Measurements from ENCODE around the gene MMP17.

The MMP17 gene

DNA sequence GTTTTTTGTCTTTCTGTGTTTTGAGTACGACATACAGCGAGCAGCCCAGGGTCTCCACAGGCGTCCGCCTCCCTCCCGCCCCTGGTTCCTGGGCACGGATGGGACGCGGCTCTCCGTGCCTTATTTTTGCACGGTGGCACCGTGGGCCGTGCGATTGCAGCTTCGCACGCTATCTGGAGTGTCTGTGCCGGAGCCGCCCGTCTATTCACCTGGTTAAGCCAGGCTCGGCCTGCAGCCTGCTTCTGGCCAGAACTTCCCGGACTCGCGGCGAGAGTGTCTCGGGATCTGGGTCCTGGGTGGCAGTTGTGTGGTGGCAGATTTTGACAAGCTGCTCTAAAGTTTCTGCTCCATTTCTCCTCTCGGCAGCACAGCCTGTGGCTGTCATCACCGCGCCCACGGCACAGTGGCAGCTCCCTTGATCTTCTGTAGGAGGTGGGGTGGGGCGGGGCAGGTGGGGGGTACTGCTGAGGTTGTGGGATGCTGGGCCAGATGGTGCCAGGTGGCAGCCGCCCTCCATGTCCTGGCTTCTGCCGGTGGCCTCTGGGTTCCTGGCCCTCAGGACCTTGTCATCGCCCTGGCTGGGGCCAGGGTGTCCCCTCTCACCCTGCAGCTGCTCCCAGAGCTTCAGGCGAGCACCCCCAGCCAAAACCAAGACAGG is 2.9 kb downstream of the MMP17 start:
- DNase-seq = no peak

DNA sequence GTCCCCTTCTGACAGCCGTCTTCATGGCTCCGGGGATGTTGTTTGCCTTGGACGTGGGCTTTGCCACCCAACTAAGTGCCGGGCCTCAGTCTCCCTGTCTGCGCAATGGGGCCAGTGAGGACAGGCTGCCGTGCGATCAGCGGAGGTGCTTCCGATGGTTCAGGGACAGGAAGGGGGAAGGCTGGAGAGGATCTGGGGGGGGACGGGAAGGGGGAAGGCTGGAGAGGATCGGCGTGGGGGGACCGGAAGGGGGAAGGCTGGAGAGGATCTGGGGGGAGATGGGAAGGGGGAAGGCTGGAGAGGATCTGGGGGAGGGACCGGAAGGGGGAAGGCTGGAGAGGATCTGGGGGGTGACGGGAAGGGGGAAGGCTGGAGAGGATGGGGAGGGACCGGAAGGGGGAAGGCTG is 3.4 kb downstream of the MMP17 start:
- no peak for DNase-seq

DNA sequence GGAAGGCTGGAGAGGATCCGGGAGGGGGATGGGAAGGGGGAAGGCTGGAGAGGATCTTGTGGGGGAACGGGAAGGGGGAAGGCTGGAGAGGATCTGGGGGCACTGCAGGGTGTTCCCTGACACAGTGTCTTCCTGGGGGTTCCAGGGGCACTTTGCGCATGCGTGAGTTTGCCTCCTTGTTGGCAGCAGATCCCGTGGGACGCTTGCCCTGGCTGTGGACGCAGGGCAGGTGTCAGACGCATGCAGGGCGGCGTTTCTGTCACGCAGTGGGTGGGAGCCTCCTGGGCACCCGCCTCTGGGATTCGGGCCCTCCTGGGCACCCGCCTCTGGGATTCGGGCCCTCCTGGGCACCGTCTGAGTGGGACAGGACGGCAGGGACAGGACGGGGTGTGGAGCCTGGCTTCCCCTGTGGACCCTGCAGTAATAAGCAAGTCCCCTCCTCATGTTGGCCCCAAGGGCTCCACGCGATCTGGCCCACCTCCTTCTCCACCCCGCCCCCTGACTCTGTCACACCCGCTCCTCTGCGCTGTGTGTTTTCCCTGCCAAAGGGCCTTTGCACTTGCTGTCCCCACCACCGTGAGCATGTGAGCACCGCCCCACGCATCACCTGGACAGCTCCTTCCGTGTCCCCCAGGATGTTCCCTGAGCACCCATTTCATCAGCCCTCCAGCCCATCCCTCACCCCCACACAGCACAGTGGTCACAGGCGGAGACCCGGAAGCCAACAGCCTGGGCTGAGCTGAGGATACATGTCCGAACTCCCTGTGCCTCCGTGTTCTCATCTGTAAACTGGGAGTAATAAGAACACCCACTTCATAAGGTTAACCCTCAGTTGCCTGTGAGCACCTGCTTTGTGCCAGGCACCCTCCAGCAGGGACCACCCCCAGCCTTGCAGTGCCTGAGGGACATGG is 4.4 kb downstream of the MMP17 start:
- DNase-seq = no peak

DNA sequence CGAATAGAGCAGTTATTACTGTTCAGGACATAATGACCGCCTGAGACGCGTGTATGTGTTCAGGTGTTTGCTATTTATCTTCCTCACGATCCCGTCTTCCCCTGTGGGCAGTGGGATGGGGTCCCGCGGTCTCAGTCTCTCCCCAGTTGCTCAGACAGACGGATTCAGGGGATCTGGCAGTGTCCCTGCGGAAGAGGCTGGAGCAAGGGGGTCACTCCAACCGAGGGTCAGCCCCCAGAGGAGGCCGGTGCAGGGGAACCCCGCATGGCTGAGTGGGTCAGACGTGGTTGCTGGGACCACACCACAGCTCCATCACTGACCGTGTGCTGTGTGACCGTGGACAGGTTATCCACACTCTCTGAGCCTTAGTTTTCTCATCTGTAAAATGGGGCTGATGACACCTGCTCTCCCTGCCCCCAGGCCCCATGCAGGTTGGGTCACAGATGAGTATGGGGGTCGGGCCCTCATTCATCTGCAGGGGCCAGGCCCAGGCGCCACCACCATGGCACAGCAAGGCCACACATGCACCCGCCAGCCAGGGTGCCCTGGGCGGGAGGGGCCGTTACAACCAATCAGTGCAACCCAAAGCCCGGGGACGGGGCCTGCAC is 5.2 kb downstream of the MMP17 start:
- DNase-seq = no peak

DNA sequence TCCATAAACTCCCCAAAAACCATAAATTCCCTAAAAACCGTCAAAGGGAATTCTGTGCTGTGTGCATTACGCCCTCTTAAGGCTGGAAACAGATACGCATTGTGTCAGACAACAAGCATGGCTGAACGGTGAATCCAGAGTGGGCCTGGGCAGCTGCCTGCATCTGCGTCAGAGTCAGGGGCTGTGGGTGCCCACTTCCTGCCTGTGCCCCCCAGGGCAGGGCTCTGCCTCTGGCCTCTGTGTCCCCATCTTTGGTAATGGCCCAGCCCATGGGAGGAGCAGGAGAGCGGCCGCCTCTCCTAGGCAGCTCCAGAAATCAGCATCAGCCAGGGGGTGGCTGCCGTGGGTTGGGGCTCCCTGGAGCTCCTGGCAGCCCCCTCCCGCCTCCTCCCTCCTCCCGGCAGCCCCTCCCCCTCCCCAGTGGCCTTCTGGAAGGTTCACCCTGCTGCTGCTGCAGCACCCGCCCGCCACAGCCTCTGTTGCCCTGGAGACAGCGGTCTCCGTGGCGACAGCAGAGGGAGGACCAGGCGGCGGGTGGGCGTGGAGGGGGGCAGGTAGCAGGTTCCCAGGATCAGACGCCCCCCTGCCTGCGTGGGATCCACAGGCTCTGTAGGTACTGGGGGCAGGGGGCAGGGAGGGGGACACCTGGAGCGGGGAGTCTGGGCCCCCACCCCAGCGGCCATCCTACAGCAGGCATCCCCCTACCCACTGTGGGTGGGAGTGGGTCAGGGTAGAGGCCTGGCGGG is 5.9 kb downstream of the MMP17 start:
- no peak for DNase-seq

DNA sequence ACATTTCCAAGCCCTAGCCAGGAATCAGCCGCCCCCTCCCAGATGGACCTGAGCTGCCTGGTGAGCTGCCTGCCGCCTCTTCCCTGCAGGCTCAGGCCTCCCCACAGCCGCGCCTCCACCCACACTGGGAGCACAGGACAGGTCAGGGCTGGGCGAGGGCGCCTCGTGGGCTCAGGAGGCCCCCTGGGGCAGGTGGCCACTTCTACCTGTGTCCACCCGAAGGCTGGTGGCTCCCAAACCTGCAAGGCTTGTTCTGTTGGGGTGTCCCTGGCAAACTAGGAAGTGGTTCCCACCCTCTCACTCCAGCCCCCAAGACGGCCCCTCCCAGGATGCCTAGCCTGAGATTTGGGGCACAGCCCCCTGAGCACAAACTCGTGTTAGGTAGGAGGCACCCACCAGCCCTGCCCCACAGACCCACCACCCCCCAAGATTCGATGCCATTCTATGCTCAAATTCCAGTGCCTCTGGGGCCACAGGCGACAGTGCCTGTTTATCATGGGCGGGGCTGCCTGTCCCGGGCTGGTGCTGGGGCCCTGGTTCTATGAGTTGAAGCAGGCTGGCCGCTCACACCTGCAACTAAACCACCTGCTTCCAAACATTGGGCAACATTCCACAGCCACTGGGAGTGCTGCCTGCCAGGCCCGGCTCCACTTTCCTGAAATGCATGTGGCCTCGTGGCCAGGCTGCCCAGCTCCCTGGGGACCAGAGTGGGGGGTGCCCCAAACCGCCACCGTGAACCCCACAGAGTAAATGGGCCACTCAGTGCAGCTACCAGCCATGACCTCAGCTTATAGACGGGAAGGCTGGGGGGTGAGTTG is 6.8 kb downstream of the MMP17 start:
- no peak for DNase-seq

DNA sequence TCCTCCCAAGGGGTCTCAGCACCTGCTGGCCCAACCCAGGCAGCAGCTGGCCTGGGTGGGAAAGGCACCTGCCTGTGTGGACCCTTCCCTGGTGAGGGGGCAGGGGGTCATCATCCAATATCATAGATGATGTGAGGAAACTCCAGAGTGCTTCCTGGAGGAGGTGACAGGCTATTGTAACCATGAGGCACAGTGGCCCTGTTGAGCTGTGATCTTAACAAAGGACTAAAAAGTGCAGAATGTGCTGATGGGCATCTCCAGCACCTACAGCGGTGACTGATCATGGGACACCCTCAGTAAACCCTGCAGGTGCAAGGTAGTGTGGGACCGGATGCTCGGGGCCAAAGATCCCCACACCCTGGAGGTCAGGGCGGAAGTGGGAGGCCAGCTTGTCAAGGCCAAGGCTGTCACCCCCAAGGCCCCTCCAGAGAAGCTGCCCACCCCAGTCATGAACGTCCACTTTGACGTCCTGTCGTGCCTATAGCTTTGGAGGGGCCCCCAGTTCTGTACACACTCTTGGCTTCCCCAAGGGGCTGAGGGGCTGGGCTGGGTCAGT is 7.5 kb downstream of the MMP17 start:
- no peak for DNase-seq

DNA sequence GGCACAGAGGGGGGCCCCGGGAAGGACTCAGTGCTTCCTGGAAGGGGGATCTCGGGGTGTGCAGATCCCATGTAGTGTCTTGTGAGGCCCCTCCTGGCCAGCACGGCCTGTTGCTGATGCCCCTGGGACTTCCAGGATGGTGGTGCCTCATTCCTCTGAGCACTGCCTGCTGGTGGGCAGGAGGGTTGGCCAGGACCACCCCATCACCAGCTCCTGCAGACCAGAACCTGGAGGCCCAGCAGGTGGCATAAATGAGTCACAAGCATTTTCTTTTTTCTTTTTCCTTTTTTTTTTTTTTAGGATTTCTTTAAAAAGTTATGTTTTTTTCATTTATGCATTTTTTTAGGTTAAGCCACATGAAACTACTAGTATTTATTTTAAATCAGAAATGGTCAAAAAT is 8.0 kb downstream of the MMP17 start:
- DNase-seq = no peak

DNA sequence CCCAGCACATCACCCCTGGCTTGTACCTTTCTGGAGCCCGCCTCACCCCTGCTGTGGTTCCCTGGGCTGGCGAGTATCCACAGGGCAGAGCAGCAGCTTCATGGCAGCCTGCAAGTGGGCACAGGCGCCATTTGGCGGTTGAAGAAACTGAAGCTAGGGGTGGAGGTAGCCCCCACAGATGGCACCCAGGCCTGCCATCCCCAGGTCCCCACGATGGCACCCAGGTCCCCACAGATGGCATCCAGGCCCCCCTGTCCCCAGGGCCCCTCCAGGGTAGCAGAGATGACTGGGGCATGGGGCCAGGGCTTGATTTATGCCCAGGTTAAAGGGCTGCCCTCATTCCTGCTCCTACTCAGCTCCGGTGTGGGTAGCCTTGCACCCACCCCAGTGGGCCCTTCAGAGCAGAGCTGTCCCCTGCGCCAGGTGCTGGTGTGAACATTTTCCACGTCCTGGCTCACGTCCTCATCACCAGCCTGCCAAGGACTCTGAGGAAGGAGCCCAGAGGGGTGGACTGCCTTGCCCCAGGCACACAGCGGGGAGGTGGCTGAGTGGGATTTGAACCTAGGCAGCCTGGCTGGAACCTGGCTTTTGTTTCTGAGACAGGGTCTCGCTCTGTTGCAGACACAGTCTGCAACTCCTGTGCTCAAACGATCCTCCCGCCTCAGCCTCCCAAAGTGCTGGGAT is 8.7 kb downstream of the MMP17 start:
- no peak for DNase-seq

DNA sequence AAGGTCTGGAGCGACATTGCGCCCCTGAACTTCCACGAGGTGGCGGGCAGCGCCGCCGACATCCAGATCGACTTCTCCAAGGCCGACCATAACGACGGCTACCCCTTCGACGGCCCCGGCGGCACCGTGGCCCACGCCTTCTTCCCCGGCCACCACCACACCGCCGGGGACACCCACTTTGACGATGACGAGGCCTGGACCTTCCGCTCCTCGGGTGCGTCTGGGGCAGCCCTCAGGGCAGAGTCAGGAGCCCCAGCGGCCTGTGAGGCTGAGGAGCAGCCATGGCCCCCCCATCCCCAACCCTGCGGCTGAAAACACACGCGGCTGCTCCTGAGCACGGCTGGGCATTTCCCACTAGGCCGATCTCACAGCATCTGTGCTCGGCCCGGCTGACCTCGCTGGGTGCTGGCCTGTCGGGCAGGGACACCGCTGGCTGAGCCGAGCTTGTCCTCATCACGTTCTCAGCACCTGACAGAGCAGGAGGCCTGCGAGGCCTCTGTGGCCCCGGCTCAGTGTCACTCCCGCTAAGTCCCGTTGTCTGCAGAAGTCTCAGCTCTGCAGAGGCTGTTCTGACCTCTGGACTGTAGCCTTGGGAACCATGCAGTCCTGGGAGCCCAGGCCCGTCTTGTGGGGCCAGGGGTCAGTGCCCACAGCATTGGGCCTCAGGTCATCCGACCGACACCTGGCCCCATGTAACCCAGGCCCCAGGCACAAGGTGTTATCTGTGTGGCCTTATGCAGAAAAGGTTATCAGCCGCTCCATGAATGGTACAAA is 12.6 kb downstream of the MMP17 start:
- DNase-seq = no peak

DNA sequence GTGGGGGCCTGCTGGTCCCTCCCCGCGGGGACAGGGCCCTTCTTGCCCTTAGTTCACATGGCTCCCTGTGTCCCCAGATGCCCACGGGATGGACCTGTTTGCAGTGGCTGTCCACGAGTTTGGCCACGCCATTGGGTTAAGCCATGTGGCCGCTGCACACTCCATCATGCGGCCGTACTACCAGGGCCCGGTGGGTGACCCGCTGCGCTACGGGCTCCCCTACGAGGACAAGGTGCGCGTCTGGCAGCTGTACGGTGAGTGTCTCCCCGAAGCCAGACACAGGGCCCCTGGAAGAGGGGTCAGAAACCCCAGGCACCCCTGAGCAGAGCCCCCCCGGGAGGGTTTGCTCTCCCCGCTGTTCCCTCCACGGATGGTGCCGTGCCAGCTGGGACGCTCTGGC is 13.4 kb downstream of the MMP17 start:
- no peak for DNase-seq

DNA sequence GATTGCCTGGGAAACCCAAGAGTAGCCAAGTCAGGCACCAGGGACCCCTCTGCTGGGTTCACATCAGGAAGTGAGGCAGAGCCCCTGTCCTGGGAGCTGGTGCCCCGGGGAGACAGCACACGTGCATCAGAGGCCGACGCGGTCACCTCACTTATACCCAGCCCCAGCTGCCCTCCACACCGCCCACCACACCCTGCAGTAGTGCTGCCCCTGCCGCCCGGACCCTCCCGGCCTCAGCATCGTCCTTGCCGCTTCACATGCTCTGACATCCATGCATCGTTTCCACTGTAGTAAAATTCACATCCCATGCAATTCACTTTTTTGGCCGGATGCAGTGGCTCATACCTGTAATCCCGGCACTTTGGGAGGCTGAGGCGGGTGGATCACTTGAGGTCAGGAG is 14.0 kb downstream of the MMP17 start:
- no peak for DNase-seq

DNA sequence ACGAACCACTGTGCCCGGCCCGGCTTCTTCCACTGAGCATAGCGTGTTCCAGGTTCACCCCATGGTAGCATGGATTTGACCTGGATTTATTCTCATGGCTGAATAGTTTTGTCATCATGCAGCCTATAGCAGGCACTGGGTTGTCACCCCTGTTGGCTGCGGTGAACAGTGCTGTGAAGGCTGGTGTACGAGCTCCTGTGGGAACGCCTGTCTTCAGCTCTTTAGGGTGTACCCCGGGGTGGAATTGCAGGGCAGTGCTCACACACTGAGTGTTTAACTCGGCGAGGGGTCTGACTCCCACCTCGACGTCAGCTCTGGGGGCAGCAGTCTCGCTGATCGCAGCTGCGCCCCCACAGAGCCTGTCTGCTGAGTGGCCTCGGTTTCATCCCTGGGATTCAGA is 15.3 kb downstream of the MMP17 start:
- DNase-seq = no peak

DNA sequence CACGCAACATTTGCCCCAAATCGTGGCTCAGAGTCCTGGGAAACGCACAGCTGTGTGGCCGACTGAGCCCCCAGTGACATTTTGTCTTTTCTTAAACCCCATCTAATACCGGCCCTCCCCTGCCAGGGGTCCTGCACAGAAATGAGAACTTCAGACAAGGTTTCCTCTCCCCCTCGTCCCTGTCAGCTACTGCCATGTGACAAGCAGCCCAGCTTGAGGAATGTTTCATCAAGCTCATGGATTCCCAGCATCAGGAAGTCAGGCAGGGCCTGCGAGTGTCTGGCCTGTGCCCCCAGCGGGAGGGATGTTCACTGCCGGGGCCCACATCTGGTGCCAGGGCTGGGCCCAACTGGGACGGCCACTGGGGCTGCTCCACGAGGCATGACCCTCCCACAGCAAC is 15.9 kb downstream of the MMP17 start:
- DNase-seq = no peak

DNA sequence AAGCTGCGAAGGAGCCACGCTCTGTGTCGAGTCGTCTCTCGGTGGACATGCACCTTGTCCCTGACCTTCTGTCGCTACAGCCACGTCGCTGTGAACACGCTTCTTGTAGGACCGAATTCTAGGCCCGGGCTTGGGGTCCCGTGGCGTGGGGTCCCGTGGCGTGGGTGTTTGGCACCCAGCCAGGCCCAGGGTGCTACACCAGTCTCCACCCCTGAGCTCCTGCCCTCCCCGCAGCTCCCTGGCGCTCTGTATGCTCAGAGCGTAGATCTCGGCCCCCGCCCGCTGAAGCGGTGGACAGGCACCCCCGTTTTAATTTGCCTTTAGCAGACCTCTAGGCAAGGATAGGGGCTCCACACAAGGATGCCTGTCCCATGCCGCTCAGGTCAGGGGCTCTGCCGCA is 16.5 kb downstream of the MMP17 start:
- DNase-seq = no peak

DNA sequence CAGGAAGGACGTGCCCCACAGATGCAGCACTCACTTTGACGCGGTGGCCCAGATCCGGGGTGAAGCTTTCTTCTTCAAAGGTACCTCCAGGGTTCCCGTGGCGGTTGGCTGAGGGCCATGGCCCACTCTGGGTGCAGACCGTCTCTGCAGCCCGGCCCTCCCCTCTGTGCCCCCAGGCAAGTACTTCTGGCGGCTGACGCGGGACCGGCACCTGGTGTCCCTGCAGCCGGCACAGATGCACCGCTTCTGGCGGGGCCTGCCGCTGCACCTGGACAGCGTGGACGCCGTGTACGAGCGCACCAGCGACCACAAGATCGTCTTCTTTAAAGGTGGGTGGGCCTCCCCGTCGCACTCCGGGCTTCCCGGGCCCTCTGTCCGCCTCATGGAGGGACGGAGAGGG is 16.9 kb downstream of the MMP17 start:
- no peak for DNase-seq

DNA sequence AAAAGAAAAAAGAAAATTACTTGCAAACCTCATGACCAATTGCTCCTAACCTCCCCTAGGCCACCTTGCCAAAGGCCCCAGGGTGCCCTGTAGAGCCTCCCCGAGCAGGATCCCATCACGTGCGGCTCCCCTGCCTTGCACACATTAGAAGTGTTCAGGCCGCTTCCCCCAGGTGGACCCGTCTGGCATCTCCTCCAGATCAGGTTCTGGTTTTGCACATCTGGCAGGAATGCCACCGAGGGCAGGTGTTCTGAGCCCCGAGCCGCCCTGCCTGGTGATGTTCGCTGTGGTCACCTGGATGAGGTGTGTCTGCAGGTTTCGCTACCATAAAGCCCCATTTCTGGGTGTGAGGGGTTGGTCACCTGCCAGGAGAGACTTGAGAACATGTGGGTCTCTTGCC is 19.3 kb downstream of the MMP17 start:
- DNase-seq = no peak

DNA sequence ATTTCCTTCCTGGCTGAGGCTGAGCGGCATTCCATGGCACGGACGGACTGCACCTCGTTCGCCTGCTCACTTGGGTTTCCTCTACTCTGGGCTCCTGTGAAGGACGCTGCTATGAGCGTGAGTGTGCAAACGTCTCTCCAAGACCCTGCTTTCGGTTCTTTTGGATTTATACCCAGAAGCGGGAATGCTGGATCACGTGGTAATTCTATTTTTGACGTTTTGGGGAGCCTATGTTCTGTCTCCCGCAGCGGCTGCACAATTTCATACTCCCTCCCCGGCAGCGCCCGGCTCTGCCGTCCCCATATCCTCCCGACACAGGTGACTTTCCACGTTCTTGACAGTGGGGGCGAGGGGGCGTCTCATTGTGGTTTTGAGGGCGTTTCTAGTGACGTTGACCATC is 20.6 kb downstream of the MMP17 start:
- DNase-seq = no peak

DNA sequence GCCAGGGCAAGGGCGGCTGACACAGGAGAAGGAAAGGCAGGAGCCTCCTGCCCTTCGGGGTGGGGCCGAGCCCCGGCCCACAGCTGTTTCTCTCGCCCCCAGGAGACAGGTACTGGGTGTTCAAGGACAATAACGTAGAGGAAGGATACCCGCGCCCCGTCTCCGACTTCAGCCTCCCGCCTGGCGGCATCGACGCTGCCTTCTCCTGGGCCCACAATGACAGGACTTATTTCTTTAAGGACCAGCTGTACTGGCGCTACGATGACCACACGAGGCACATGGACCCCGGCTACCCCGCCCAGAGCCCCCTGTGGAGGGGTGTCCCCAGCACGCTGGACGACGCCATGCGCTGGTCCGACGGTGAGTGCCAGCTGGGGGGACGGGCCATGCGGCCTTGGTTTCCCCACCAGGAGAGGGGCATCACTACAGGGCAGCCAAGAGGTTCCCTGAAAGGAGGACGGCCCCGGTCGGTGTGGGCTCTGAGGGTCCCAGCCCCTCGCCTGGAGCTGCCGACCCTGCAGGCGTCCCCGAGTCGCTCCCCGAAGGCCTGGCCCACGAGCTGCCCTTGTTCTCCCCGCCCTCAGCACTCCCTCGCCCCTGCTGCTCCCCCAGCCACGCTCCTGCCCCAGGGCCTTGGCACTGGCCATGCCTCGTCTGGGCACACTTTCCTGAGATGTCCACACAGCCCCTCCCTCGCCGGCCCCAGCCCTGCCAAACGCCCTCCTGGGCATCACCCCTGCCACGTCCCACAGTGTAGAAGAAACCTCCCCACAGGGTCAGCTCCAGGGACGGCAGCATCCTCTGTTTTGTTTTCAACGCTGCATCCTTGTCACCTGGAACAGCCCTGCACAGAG is 21.7 kb downstream of the MMP17 start:
- no peak for DNase-seq

All from inflammatory macrophage treated with lipopolysaccharide for 4 hours (primary cell).